ENCODE results near the gene KLF16. TPM values are rescaled to one million over a fixed set of nuclear protein-coding genes. Genes with fewer than 3 reads are reported as not detected.

Gene KLF16
- total and polyA plus RNA-seq, 9 of the 15 experiments (the other 6 are each of a cell fraction or from before 2014, with no cell fraction given) = 0.04 to 60.4 (median 6.8) TPM

GRCh38 chr19:1825909-1826556 lies 37.3 kb downstream of the KLF16 start (continued):
- TF ChIP-seq, protein P1, sequence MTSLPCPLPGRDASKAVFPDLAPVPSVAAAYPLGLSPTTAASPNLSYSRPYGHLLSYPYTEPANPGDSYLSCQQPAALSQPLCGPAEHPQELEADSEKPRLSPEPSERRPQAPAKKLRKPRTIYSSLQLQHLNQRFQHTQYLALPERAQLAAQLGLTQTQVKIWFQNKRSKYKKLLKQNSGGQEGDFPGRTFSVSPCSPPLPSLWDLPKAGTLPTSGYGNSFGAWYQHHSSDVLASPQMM (CRISPR knock-in tag; IDR thresholded peaks at IDR 0.05) = no peak
- TF ChIP-seq, protein P2, sequence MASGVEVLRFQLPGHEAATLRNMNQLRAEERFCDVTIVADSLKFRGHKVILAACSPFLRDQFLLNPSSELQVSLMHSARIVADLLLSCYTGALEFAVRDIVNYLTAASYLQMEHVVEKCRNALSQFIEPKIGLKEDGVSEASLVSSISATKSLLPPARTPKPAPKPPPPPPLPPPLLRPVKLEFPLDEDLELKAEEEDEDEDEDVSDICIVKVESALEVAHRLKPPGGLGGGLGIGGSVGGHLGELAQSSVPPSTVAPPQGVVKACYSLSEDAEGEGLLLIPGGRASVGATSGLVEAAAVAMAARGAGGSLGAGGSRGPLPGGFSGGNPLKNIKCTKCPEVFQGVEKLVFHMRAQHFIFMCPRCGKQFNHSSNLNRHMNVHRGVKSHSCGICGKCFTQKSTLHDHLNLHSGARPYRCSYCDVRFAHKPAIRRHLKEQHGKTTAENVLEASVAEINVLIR (CRISPR knock-in tag; IDR thresholded peaks at IDR 0.05) = no peak
- TF ChIP-seq TRIM24 (IDR thresholded peaks at IDR 0.05) = peak in 1 of 2 experiments; percentile 22; a peak in 2 of 4 replicates
- no peak for TF ChIP-seq ZNF133 (CRISPR knock-in tag; IDR thresholded peaks at IDR 0.05)
- TF ChIP-seq KLF6 (CRISPR knock-in tag; IDR thresholded peaks at IDR 0.05; ENCODE audit: borderline replicate concordance) = no peak
- TF ChIP-seq PCBP1 (IDR thresholded peaks at IDR 0.05; ENCODE audit: low read depth, low read length, poor library complexity, severe bottlenecking) = no peak
- TF ChIP-seq TEAD1 (CRISPR knock-in tag; IDR thresholded peaks at IDR 0.05) = 0 out of 4 replicates have a peak, but pooled peaks of 1 of the 2 experiments have one; percentile 7
- TF ChIP-seq PPARD (CRISPR knock-in tag; IDR thresholded peaks at IDR 0.05) = no peak
- no peak for TF ChIP-seq ZNF778 (CRISPR knock-in tag; IDR thresholded peaks at IDR 0.05)
- no peak for TF ChIP-seq RHOXF2B (CRISPR knock-in tag; conservative IDR thresholded peaks at IDR 0.05)
- no peak for TF ChIP-seq BRF2 (IDR thresholded peaks at IDR 0.05; ENCODE audit: borderline replicate concordance, insufficient read depth, insufficient read length)
- TF ChIP-seq EP400 (IDR thresholded peaks at IDR 0.05) = peak; percentile 67; the same call in 1 of the 2 replicates
- no peak for TF ChIP-seq ZNF561 (CRISPR knock-in tag; conservative IDR thresholded peaks at IDR 0.05)
- TF ChIP-seq SAFB (IDR thresholded peaks at IDR 0.05; ENCODE audit: borderline replicate concordance, low read depth, low read length) = no peak
- peak; percentile 81 for TF ChIP-seq RBM39 (optimal IDR thresholded peaks at IDR 0.05; ENCODE audit: low read depth, low read length)
- TF ChIP-seq RBM15 (IDR thresholded peaks at IDR 0.05; ENCODE audit: insufficient read depth, low read length) = no peak
- TF ChIP-seq ZNF263 (CRISPR knock-in tag; IDR thresholded peaks at IDR 0.05; ENCODE audit: borderline replicate concordance) = no peak; the same call in 1 of the 2 replicates
- TF ChIP-seq SUPT5H (IDR thresholded peaks at IDR 0.05) = no peak
- TF ChIP-seq, protein P3, sequence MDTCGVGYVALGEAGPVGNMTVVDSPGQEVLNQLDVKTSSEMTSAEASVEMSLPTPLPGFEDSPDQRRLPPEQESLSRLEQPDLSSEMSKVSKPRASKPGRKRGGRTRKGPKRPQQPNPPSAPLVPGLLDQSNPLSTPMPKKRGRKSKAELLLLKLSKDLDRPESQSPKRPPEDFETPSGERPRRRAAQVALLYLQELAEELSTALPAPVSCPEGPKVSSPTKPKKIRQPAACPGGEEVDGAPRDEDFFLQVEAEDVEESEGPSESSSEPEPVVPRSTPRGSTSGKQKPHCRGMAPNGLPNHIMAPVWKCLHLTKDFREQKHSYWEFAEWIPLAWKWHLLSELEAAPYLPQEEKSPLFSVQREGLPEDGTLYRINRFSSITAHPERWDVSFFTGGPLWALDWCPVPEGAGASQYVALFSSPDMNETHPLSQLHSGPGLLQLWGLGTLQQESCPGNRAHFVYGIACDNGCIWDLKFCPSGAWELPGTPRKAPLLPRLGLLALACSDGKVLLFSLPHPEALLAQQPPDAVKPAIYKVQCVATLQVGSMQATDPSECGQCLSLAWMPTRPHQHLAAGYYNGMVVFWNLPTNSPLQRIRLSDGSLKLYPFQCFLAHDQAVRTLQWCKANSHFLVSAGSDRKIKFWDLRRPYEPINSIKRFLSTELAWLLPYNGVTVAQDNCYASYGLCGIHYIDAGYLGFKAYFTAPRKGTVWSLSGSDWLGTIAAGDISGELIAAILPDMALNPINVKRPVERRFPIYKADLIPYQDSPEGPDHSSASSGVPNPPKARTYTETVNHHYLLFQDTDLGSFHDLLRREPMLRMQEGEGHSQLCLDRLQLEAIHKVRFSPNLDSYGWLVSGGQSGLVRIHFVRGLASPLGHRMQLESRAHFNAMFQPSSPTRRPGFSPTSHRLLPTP (IDR thresholded peaks at IDR 0.05; ENCODE audit: borderline replicate concordance, extremely low read depth, insufficient read length) = no peak
- TF ChIP-seq MAZ (CRISPR knock-in tag; conservative IDR thresholded peaks at IDR 0.05 in 1 of 2, IDR thresholded peaks at IDR 0.05 in 1 of 2) = peak; percentile 43 to 73; a peak in 2 of 4 replicates
- no peak for TF ChIP-seq SLC30A9 (CRISPR knock-in tag; IDR thresholded peaks at IDR 0.05)
- TF ChIP-seq MXI1 (IDR thresholded peaks at IDR 0.05; ENCODE audit: low read depth, low read length) = 0 out of 2 replicates have a peak, but pooled peaks have one; percentile 24
- peak; percentile 70; the same call in 1 of the 2 replicates for TF ChIP-seq LCOR (CRISPR knock-in tag; IDR thresholded peaks at IDR 0.05)
